Activated naive CD4-positive, alpha-beta T cell (primary cell): Measurements from ENCODE around the gene LDAH.
A peak's percentile ranks its signal among the peaks of the same experiment; 100 is the strongest.
"Not testable (repeated sequence)": the region's sequence is repeated elsewhere in the genome, so short reads cannot be mapped to it uniquely, and the experiment has no call there.

ENCODE experiments used
- DNase-seq, 4 experiments: peaks; one replicate each; lab custom pipeline; 2025; lab: John Stamatoyannopoulos, UW

Gene LDAH

DNA sequence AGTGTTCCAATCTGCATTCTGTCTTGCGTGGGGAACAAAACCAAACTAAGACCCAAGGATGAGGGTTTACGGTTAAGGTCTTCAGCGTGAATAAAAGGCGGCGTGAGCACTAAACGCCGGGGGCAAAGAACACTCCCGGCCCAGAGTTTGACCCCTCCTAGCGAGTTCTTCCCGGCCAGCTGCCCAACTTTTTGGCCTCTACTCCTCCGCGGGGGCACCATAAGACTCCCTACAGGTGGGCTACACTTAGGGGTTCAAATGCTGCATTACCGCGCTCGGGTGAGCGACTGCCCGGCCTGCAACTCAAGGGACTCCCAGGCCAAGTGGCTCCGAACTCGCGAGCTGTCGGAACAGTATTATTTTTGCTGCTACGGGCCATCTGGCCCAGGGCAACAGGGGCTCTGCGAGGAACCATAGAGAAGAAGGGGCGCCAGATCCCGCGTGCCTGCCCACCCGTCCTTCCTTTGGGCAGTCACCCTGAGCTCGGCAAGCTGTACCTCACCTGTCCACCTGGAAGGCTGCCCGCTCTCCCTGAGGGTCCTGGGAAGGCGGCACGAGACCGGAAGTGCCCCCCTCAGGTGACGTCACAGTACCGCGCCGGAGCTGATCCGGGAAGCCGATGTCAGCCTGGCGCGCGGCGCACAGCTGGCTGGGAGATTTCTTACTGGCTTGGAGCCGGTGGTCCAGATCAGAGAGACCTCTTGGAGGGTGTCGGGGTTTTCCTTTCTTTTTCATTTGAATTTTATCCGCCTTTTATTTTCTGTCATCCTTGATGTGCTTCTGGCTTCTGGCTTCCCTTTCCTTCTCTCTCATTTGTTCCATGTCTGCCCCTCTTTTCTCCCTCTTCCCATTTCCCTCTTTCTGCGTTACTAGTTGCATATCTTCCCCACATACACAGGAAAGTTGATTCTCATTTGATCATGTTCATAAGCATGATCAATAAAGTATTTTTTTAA, at the start of gene LDAH:
Gene LDAH (minus strand): TSS at position 567 of the 956 bp plus-strand sequence. CDS start 21,638 bp downstream, outside the sequence.
- DNase-seq: peak; percentile 49 to 72 (median 67)

DNA sequence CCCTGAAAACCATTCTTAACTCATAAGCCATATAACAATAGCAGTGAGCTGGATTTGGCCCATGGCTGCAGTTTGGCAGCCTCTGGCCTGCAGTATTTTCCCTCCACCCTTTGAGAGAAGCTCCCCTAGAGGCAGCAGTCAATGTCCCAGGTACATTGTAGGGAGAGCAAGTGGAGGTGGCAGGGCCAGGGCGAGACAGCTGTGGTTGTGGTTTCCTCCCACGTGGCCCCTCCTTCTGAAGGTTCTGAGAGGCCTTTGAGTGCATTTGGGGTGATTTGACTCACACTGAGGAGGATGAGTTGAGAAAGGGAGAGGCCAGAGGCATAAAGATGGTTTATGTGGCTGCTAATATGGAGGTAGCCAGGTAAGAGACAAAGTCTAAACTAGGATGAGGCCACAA, 45.5 kb upstream of the LDAH start:
- peak in 1 of 4 experiments; percentile 12 for DNase-seq

DNA sequence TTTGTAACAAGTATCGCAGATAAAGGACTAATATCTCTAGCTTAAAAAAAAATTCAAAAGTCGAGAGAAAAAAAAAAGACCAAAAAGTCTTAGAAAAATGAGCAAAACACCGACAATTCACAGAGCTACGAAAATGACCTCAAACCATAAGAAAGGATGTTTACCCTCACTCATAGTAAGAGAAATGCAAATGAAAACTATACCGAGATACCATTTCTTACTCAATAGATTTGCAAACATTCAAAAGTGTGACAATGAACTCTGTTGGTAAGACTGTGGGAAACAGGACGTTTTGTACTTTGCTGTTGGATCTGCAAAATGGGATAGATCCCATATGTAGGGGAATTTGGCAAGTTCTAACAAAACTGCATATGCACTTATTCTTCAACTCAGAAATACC, 39.9 kb upstream of the LDAH start:
- no peak for DNase-seq

DNA sequence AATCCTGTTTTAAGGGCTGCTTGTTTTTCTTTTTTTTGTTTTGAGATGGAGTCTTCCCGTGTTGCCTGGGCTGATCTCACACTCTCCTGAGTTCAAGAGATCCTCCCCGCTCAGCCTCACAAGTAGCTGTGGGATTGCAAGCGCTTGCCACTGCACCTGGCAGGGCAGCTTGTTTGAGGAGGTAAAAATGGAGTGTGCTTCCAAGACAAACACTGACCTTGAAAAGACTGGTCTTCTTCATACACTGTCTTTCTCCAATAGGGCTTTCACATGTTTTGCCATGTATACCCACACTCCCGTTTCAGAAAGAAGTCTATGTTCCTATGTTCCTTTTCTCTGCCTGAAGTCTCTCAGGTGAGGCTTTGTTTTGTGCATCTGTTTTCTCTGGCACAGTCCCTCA, 32.6 kb upstream of the LDAH start:
- no peak for DNase-seq

DNA sequence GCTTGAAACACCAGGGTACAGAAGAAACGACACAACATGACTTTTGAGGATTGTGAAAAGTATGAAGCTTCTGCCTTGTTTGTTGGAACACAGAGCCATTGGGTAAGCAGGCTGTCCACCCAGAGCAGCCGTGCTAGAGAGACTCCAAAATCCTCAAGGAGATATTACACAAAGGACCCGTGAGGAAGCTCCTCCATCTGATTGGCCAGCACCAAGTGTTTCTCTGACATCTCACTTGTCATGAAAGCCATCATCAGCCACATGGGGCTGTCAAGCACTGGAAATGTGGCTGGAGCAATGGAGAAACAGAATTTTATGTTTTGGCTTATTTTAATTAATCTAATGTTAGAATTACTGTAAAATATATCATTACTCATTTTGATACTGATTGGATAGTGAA, 29.8 kb upstream of the LDAH start:
- DNase-seq: no peak

DNA sequence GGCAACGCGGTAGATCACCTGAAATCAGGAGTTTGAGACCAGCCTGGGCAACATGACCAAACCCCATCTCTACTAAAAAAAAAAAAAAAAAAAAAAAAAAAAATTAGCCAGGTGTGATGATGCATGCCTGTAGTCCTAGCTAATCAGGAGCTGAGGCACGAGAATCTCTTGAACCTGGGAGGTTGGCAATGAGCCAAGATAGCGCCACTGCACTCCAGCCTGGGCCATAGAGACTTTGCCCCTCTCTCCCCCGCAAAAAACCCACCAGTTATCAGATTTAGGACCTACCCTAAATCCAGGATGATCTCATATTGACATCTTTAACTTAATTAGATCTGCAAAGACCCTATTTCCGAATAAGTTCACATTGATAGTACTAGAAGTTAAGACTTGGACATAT, 29.2 kb upstream of the LDAH start:
- DNase-seq: no peak

DNA sequence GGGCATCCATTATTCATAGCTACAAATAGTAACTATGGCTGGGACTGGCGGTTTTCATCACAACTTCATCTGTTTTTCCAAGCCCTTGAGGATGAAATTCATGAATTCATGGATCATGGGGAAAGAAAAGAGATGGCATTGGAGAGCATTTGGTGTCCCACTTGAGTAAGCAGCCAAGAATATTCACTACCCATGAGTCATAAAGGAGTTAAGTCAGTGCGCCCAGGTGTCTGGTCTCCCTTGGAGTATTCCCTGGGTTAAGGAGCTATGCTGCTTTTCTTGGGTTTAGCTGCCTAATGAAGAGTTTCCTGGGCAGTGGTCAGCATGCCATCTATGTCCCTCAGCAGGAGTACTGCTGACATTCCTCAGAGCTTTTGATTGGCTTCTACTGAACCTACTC, 21.3 kb upstream of the LDAH start:
- DNase-seq: no peak

DNA sequence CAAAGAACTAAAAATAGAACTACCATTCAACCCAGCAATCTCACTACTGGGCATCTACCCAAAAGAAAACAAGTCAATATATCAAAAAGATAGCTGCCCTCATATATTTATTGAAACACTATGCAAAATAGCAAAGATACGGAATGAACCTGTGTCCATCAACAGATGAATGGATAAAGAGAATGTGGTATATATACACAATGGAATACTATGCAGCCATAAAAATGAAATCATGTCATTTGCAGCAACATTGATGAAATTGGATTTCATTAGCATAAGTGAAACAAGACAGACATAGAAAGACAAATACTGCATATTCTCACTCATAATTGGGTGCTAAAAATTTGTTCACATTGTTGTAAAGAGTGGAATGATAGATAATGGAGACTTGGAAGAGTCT, 16.2 kb upstream of the LDAH start:
- no peak for DNase-seq

DNA sequence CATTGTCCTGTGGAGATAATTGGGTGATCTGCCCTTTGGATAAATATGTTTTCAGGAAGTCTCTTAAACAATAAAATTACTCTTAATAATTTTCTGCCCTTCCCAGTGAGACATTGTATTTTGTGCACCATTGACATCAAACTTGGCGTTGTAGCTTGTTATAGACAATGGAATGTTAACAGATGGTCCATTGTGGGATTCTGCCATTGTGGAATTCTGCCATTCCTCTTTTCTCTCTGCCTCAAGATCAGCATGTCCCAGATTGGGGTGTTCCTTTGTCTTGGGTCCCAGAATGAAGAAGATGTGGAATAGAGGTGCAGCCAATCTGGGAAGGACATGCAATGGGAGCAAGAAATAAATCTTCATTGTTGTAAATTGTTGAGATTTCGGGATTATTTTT, 15.1 kb upstream of the LDAH start:
- DNase-seq: no peak

DNA sequence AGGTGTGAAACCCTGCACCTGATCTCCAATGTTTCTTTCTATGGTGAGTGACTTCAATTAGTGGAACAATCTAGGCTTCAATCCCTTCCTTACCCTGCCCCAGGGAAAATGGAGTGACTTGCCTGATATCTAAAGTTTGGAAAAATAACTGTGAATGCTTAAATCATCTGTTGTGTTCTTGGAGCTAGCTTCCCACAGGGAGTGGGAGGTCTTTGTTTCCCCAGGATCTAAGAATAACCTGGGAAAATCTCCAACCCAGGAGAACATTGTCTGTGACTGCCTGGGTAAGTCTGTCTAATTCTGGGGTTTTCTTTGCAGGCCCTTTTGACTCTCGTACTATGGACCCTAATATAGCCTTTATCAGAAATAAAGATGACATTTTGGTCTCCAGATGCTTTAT, 13.6 kb upstream of the LDAH start:
- no peak for DNase-seq

DNA sequence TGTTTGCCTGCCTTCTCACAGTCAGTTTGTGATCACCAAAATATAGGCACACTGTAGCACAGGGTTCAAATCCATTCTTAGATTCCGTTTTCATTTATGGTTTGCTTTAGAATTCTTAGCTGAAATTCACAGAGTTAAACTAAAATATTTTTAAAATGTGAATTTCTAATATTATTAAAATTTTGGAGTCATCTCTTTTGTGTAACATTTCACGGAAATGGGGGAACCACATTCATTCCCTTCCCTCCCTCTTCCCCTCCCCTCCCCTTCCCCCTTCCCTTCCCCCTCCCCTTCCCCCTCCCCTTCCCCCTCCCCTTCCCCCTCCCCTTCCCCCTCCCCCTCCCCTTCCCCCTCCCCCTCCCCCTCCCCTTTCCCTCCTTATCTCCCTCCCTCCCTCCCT, 11.4 kb upstream of the LDAH start:
- no peak for DNase-seq

DNA sequence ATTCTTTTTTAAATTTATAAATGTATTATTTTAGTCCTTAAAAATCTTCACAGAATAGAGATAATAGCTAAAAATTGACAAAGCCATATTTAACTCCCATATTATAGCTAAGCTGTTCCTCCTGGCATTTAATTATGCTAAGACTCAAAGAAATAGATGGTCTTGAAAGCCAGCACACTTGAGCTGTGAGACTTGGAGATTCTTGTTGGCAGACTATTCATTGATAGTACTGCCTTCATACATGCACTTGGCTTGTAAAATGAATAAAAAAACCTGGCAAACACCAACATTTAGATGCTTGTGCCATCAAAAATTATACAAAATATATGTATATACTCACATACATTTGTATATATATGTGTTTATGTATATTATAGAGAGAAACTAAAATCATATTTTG, 9.7 kb upstream of the LDAH start:
- no peak for DNase-seq

DNA sequence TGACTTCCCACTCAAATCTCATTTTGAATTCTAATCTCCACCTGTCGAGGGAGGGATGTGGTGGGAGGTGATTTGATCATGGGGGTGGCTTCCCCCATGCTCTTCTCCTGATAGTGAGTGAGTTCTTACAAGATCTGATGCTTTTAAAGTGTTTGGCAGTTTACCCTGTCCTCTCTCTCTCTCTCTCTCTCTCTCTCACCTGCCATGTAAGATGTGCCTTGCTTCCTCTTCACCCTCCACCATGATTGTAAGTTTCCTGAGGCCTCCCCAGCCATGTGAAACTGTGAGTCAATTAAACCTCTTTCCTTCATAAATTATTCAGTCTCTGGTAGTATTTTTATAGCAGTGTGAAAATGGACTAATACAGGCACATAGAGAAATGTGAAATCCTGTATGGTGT, 7.0 kb upstream of the LDAH start:
- no peak for DNase-seq

DNA sequence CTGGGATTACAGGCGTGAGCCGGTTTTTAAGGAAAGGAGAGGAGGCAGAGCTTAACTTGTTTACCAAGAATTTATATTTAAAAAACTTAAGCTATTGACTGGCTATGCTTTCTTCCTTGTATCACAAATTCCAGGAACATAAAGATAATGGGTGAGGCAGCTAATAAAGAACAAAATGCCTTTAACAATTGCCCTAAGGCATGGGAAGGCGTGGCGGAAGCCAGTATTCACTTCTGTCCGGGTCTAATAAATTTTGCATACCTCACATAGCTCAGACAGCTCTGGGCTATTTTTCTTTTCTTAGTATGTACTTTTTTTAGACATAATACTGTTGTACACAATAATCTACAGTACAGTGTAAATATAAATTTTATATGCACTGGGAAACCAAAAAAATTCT, 1.0 kb upstream of the LDAH start:
- no peak for DNase-seq

DNA sequence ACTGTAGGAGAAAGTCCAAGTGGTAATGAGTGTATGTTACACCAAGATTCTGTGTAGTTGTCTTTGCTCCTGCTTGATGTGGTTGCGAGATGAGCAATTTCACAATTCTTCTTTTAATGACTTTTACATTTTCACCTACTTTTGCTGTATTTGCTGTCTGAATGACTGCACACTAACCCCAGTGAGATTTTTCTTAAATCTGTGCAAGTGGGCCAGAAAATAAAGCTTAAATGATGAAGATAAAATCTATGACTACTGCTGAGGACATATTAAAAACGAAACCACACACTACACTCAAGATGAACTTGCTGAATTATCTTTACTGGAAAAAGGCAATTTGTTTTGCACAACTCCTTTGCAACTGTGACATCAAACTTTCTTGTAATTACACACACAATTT, 4.1 kb downstream of the LDAH start:
- no peak for DNase-seq

DNA sequence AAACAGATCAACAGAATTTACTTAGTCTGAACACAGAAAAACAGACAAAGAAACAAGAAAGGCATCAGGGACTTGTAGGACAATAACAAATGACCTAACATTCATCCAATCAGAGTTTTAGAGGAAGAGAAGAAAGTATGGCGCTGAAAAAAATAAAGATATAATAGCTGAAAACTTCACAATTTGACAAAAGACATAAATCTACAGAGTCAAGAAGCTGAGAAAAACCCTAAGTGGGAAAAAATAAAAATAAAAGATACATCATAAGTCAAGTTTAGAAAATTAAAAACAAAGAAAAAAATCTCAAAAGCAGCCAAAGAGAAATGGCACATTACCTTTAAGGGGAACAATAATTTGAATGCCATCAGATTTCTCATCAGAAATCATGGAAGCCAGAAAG, 7.7 kb downstream of the LDAH start:
- no peak for DNase-seq

DNA sequence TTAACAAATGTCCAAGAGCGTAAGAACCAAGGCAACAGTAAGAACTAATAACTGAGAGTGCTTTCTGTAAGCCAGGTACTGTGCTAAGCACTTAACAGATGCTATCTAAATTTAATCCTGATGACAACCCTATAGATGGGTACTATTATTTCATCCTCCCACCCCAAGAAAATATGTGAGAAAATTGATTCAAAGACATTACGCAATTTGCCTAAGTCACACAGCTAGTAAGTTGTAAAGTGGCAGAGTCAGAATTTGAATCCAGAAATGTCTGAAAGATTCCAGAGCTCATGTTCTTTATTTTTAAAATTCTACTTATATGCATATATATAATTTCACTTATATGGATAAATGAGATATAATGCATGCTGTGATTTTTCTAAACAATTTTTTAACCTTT, 10.1 kb downstream of the LDAH start:
- DNase-seq: no peak

DNA sequence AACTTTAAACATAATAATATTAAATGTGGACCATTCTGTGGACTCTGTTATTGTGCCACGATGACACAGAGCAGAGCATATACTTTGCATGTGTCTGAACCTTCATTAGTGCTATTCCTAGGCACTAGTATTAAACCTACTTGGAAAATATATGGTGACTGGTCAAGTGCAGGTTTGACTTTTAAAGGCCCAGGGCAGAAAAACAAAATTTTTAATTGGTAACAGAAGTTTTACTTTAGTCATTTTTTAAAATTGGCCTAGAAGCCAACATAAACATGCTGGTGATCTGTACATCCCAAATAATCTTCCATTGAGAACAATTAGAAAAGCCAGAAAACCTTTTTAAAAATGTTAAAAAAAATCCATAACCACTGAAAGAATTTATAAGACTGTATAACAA, 16.6 kb downstream of the LDAH start:
- no peak for DNase-seq

DNA sequence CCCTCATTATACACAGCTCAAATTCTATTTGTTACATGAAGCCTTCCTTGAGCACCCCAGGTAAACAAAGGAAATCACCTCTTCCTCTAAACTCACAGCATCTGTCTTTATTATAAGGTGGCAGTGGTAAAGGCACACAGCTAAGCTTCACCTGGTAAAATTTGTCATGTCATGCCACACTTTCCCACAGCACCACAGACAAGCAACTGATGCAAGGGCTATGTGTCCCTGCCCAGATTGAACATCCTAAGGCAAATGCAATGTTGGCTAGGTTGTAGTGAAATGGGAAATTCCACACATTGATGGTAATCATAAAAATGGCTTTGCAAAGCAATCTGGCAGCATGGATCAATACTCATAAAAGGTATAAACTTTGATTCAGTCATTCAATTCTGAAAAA, 18.9 kb downstream of the LDAH start:
- no peak for DNase-seq

DNA sequence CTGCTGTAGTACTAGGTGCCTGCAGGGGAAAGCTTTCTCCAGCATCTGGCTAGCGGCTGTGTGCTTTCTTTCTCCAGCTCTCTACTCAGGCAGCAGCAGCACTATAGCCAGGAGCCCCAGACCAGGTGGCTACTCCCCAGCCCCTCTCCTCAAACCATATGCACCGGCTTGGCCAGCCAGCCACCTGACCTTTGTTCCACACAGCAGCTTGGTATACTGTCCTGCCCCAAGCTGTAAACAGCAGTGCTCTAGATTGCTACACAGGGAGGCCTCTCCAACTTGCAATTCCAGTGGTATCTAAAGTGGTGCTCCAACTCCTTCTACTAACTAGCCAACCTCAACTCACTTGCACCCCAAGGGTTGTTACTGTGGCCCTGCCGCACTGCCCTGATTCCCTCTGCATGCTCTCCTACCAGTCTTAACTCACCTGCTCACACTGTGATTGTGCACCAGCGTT, 19.6 kb downstream of the LDAH start:
- DNase-seq: no peak

DNA sequence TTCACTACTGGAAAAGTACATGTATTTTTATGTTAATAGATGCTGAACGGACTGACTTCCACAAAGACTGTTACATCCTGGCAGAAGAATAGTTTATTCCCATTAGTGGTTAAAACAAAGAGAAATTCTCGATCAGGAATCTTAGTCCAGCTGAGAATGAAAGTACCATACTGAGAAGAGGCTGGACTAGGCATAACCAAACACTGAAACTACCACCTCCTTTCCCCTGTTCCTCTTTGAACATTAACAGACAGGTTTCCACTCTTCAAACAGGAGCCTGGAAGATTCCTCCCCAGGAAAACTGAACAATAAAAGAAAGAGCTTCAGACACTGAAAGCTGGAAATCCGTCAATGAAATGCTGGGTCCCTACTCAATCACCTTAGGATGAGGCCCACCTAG, 25.8 kb downstream of the LDAH start:
- no peak for DNase-seq

DNA sequence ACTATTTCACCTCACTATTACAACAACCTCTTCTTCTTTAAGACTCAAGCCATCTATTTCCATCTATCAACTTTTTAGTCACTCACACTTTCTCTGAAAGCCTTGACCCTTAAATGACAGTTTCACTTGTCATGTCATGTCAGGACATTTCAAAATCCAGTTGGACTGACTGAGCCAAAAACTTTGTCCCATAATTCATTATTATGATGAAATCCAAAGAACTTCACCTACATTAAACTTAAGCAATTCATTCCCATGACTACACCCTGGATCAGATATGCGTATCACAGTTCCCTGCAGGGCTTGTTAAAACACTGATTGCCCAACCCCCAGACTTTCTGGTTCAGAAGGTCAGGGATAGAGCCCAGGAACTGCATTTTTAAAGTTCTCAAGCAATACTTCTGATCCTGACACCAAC, 26.5 kb downstream of the LDAH start:
- no peak for DNase-seq

DNA sequence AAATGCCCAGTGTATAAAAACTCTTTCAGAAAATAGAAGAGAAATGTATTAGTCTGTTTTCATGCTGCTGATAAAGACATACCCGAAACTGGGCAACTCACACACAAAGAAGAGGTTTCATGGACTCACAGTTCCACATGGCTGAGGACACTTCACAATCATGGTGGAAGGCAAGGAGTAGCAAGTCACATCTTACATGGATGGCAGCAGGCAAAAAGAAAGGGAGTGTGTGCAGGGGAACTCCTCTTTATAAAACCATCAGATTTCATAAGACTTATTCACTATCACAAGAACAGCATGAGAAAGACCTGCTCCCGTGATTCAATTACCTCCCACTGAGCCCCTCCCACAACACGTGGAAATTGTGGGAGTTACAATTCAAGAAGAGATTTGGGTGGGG, 29.0 kb downstream of the LDAH start:
- DNase-seq: not testable (repeated sequence)
